H1 (cell line): ENCODE measurements around the gene EIF4A3. TPM values are rescaled to one million over a fixed set of nuclear protein-coding genes. Genes with fewer than 3 reads are reported as not detected.

Experiments
- CTCF ChIA-PET: fragments of 300-600 bp; sonication (Branson Sonifier 250); formaldehyde crosslinking; loops from one replicate; lab custom pipeline; 2021; ENCODE audit not compliant: partially characterized antibody; lab: Charles Lee
- POLR2A ChIA-PET: fragments of 300-600 bp; sonication (Branson Sonifier 250); formaldehyde crosslinking; loops from one replicate; lab custom pipeline; 2021; ENCODE audit warnings: inconsistent platforms; ENCODE audit not compliant: partially characterized antibody; lab: Charles Lee
- DNase-seq, 2 experiments: peaks; one replicate each; pipeline versions ENCODE4 v3.0.0 to v3.0.0-alpha.2; 2010 to 2022; ENCODE audit warnings: low spot score in 2 of 2, low read depth in 1 of 2, mixed read lengths in 1 of 2
- FAIRE-seq: peaks from 2 replicates; lab custom pipeline; 2011; peaks lifted over from hg19 to GRCh38; lab: Jason Lieb, UNC
- H2AFZ ChIP-seq: 2 replicates; pipeline ENCODE4 v1.8.1; 2012; ENCODE audit warnings: low read length, inconsistent platforms
- H2AK5ac ChIP-seq: 2 replicates; pipeline ENCODE4 v1.6.1; 2013; ENCODE audit warnings: low read depth, low read length
- H2BK120ac ChIP-seq: replicated peaks from 2 replicates; pipeline ENCODE3; 2013; ENCODE audit warnings: low read depth, low read length, inconsistent platforms
- H2BK12ac ChIP-seq: 2 replicates; pipeline ENCODE4 v1.6.1; 2013; ENCODE audit warnings: low read depth, low read length
- H2BK15ac ChIP-seq: 2 replicates; pipeline ENCODE4 v1.6.1; 2013; ENCODE audit warnings: low read length
- H2BK20ac ChIP-seq: 2 replicates; pipeline ENCODE4 v1.6.1; 2013; ENCODE audit warnings: low read length
- H2BK5ac ChIP-seq: 2 replicates; pipeline ENCODE4 v1.6.1; 2013; ENCODE audit warnings: low read depth, low read length
- H3K14ac ChIP-seq: 2 replicates; pipeline ENCODE4 v1.6.1; 2013; ENCODE audit warnings: inconsistent platforms; ENCODE audit not compliant: insufficient read length
- H3K18ac ChIP-seq: 2 replicates; pipeline ENCODE4 v1.6.1; 2013; ENCODE audit warnings: low read length; ENCODE audit errors: extremely low read depth
- H3K23ac ChIP-seq: 2 replicates; pipeline ENCODE4 v1.6.1; 2013; ENCODE audit warnings: inconsistent platforms; ENCODE audit not compliant: insufficient read length
- H3K23me2 ChIP-seq: 2 replicates; pipeline ENCODE4 v1.6.1; 2013; ENCODE audit warnings: low read depth, low read length
- H3K27ac ChIP-seq: 2 replicates; pipeline ENCODE4 v1.6.1; 2011; ENCODE audit warnings: low read depth, low read length, inconsistent platforms
- H3K27me3 ChIP-seq, 4 experiments: replicated peaks in 1 of 4; 1 replicate in 1 of 4; 2 replicates in 3 of 4; pipeline versions ENCODE4 v1.6.1 to v1.8.1; 2011 to 2013; ENCODE audit warnings: low read length in 3 of 4, mild to moderate bottlenecking in 3 of 4, inconsistent platforms in 2 of 4, mixed read lengths in 2 of 4, moderate library complexity in 1 of 4; ENCODE audit not compliant: control insufficient read depth in 3 of 4, insufficient read depth in 3 of 4; ENCODE audit errors: extremely low read depth in 1 of 4
- H3K36me3 ChIP-seq, 4 experiments: 2 replicates each; pipeline versions ENCODE4 v1.6.1 to v1.8.1; 2011 to 2013; ENCODE audit warnings: mild to moderate bottlenecking in 4 of 4, low read length in 3 of 4, moderate library complexity in 2 of 4, control low read depth in 1 of 4, inconsistent platforms in 1 of 4; ENCODE audit not compliant: insufficient read depth in 4 of 4, control insufficient read depth in 2 of 4
- H3K4ac ChIP-seq: replicated peaks from 2 replicates; pipeline ENCODE3; 2013; ENCODE audit warnings: low read length, low read depth, mixed read lengths, inconsistent platforms; ENCODE audit not compliant: insufficient read length
- H3K4me1 ChIP-seq, 4 experiments: replicated peaks in 1 of 4; 1 replicate in 1 of 4; 2 replicates in 3 of 4; pipeline versions ENCODE4 v1.6.1 to v1.8.1; 2011 to 2013; ENCODE audit warnings: low read length in 3 of 4, inconsistent platforms in 2 of 4, mixed read lengths in 1 of 4; ENCODE audit not compliant: insufficient read depth in 4 of 4, control insufficient read depth in 3 of 4
- H3K4me2 ChIP-seq, 2 experiments: 2 replicates each; pipeline versions ENCODE4 v1.6.1 to v1.8.1; 2011 to 2013; ENCODE audit warnings: low read depth in 2 of 2, low read length in 2 of 2, control low read depth in 1 of 2, inconsistent platforms in 1 of 2, mild to moderate bottlenecking in 1 of 2; ENCODE audit not compliant: insufficient read depth in 1 of 2
- H3K4me3 ChIP-seq, 4 experiments: fragments of 200-600, 300-600 bp in 1 of 4; sonication (generic), shearing (Covaris generic), sonication (Bioruptor Twin) in 1 of 4; 2 replicates each; pipeline versions ENCODE4 v1.5.1 to v1.8.1; 2011 to 2016; ENCODE audit warnings: low read length in 4 of 4, low read depth in 3 of 4, control low read depth in 2 of 4, inconsistent platforms in 2 of 4, mild to moderate bottlenecking in 2 of 4, mixed read lengths in 1 of 4, moderate library complexity in 1 of 4; ENCODE audit not compliant: insufficient read depth in 2 of 4; ENCODE audit errors: extremely low read depth in 1 of 4
- H3K56ac ChIP-seq: replicated peaks from 2 replicates; pipeline ENCODE3; 2013; ENCODE audit warnings: low read depth, mild to moderate bottlenecking, mixed read lengths, low read length, inconsistent platforms; ENCODE audit not compliant: insufficient read length
- H3K79me1 ChIP-seq: 2 replicates; pipeline ENCODE4 v1.6.1; 2013; ENCODE audit warnings: low read depth, low read length, control low read depth
- H3K79me2 ChIP-seq, 2 experiments: 2 replicates each; pipeline versions ENCODE4 v1.6.1 to v1.8.1; 2012 to 2013; ENCODE audit warnings: low read length in 2 of 2, mild to moderate bottlenecking in 2 of 2, inconsistent platforms in 1 of 2; ENCODE audit not compliant: insufficient read depth in 2 of 2, control insufficient read depth in 1 of 2
- H3K9ac ChIP-seq, 4 experiments: replicated peaks in 1 of 4; 1 replicate in 1 of 4; 2 replicates in 3 of 4; pipeline versions ENCODE4 v1.6.1 to v1.8.1; 2011 to 2013; ENCODE audit warnings: low read depth in 3 of 4, low read length in 3 of 4, control low read depth in 2 of 4, mild to moderate bottlenecking in 2 of 4, moderate library complexity in 2 of 4, inconsistent platforms in 1 of 4; ENCODE audit errors: extremely low read depth in 1 of 4
- H3K9me3 ChIP-seq, 2 experiments: 2 replicates each; pipeline versions ENCODE4 v1.6.1 to v1.8.1; 2012 to 2013; ENCODE audit warnings: mild to moderate bottlenecking in 2 of 2, moderate library complexity in 2 of 2, control low read depth in 1 of 2, inconsistent platforms in 1 of 2, low read depth in 1 of 2, low read length in 1 of 2, mixed read lengths in 1 of 2; ENCODE audit not compliant: insufficient read depth in 2 of 2
- H4K20me1 ChIP-seq, 2 experiments: replicated peaks in 1 of 2; 2 replicates each; pipeline versions ENCODE3 to v1.8.1; 2011 to 2013; ENCODE audit warnings: inconsistent platforms in 2 of 2, low read length in 2 of 2, mild to moderate bottlenecking in 1 of 2; ENCODE audit not compliant: insufficient read depth in 2 of 2, control insufficient read depth in 1 of 2
- H4K5ac ChIP-seq: 2 replicates; pipeline ENCODE4 v1.6.1; 2013; ENCODE audit warnings: low read length, low read depth, mixed read lengths, inconsistent platforms; ENCODE audit not compliant: insufficient read length
- H4K8ac ChIP-seq: 2 replicates; pipeline ENCODE4 v1.8.0; 2013; ENCODE audit warnings: mild to moderate bottlenecking, moderate library complexity, low read length, inconsistent platforms; ENCODE audit not compliant: insufficient read depth; ENCODE audit errors: extremely low read depth
- H4K91ac ChIP-seq: replicated peaks from 2 replicates; pipeline ENCODE3; 2013; ENCODE audit warnings: low read length, mixed read lengths, inconsistent platforms; ENCODE audit not compliant: insufficient read length
- ATF3 ChIP-seq: IDR thresholded peaks from 2 replicates; pipeline ENCODE4 v1.6.1; 2011; ENCODE audit warnings: low read depth, mild to moderate bottlenecking, low read length; ENCODE audit not compliant: insufficient read depth
- BACH1 ChIP-seq: IDR thresholded peaks from 2 replicates; pipeline ENCODE4 v1.6.1; 2012; ENCODE audit warnings: low read length, improper control_type of control experiment
- BRCA1 ChIP-seq: IDR thresholded peaks from 2 replicates; pipeline ENCODE4 v1.6.1; 2012; ENCODE audit warnings: low read depth, low read length, improper control_type of control experiment
- CBX8 ChIP-seq: fragments of 300-800, 300-1000 bp; sonication (generic); IDR thresholded peaks from 2 replicates; pipeline ENCODE4 v1.7.1; 2016; ENCODE audit warnings: low read depth, low read length, borderline replicate concordance
- EGR1 ChIP-seq: IDR thresholded peaks from 2 replicates; pipeline ENCODE4 v1.6.1; 2011; ENCODE audit warnings: low read depth, low read length, borderline replicate concordance
- HDAC6 ChIP-seq: IDR thresholded peaks from one replicate; pipeline ENCODE4 v1.7.1; 2012; ENCODE audit warnings: low read depth, mild to moderate bottlenecking, inconsistent platforms, low read length, moderate library complexity
- SIX5 ChIP-seq: IDR thresholded peaks from 2 replicates; pipeline ENCODE4 v1.6.1; 2011; ENCODE audit warnings: mild to moderate bottlenecking, low read depth, low read length
- SP4 ChIP-seq: IDR thresholded peaks from 2 replicates; pipeline ENCODE4 v1.6.1; 2012; ENCODE audit warnings: low read length, inconsistent platforms
- TAF1 ChIP-seq: IDR thresholded peaks from 2 replicates; pipeline ENCODE4 v1.6.1; 2011; ENCODE audit warnings: mild to moderate bottlenecking, low read depth, low read length
- TEAD4 ChIP-seq: IDR thresholded peaks from 2 replicates; pipeline ENCODE4 v1.6.1; 2012; ENCODE audit warnings: low read depth, low read length, inconsistent platforms, mixed read lengths
- WGBS, 2 experiments: shearing (Covaris generic) in 1 of 2; methylation state at CpG; one replicate each; pipeline versions ENCODE4 v1.1.6 to v1.1.7; 2013 to 2015; ENCODE audit warnings: low lambda C conversion rate in 2 of 2, mixed read lengths in 2 of 2, inconsistent platforms in 1 of 2, low coverage in 1 of 2, missing lambda C conversion rate in 1 of 2; ENCODE audit not compliant: insufficient replicate concordance in 2 of 2, insufficient coverage in 1 of 2, insufficient read length in 1 of 2; ENCODE audit errors: extremely low coverage in 1 of 2, missing lambda C conversion rate in 1 of 2; 5-methylcytosine and 5-hydroxymethylcytosine counted together
- polyA plus RNA-seq, 7 experiments: library from polyadenylated mRNA; depleted of rRNA in 3 of 7; stranded (reverse) in 5 of 7; unstranded in 2 of 7; fragments of >200 nt in 5 of 7; fragments of 200-250 nt in 2 of 7; gene quantifications; 1 replicate in 5 of 7; 2 replicates in 1 of 7; 4 replicates in 1 of 7; pipeline versions ENCODE4 v1.2.1 to v1.2.3, GENCODE V29; 2011 to 2013; ENCODE audit warnings: missing spikeins in 2 of 7, mixed read lengths in 2 of 7
- total RNA-seq: library from RNA; stranded (reverse); fragmentation: NEBNext Ultra II Directional; extraction: Animal tissue kit (Norgen Biotek cat#: 25700); gene quantifications from 2 replicates; pipeline ENCODE4 v1.2.1, GENCODE V29; 2021

Gene EIF4A3
- total and polyA plus RNA-seq, 2 of the 8 experiments (the other 6 are each of a cell fraction or from before 2014, with no cell fraction given), result 142 to 146 TPM

- Histone ChIP-seq H4K20me1 (peaks cover 0 to 4% of the 10 kb centered on the region in 2 experiments), H3K18ac (no peak overlapping the region), H2BK12ac (no peak overlapping the region), H3K4me1 (peaks cover 3 to 12% (median 7%) of the 10 kb centered on the region in 4 experiments), H3K36me3 (peaks cover 10 to 15% (median 11%) of the 10 kb centered on the region in 4 experiments; a peak in 7 of 8 replicates), H3K56ac (no peak overlapping the region), H3K27ac (no peak overlapping the region), H3K14ac (no peak overlapping the region), H2BK120ac (no peak overlapping the region), H4K8ac (no peak overlapping the region), H2AFZ (no peak overlapping the region), H3K9ac (no peak overlapping the region), H2BK15ac (no peak overlapping the region), H2BK20ac (no peak overlapping the region), H3K4me3 (no peak overlapping the region), H4K91ac (no peak overlapping the region), H3K27me3 (no peaks in the 10 kb centered on the region), H3K4me2 (no peak overlapping the region), H3K79me1 (no peaks in the 10 kb centered on the region; the same call in 1 of the 2 replicates), H3K23ac (no peak overlapping the region), H3K9me3 (no peaks in the 10 kb centered on the region), H3K23me2 (no peaks in the 10 kb centered on the region; the same call in 1 of the 2 replicates), H2BK5ac (no peak overlapping the region), H2AK5ac (no peak overlapping the region), H4K5ac (no peak overlapping the region), H3K4ac (no peak overlapping the region), H3K79me2 (no peaks in the 10 kb centered on the region)
- 63% methylated on average over 4 of the region's 4 CpGs; no CpG with 5 or more reads in 1 of the 2 experiments for WGBS, 2 experiments
- ChIA-PET POLR2A (interaction anchor here (1.0 to 10.0 kb wide), 8 partner anchors 10 to 52 kb away, joined by 3 to 103 read pairs (median 6); partner anchors contain the start of gene GAA), CTCF (interaction anchor here (0.9 to 3.0 kb wide), 8 partner anchors 12 to 67 kb away, joined by 3 to 13 read pairs (median 4); partner anchors contain the start of gene GAA)
- no peak for FAIRE-seq
- DNase-seq, result no peak
- no peak for TF ChIP-seq TAF1
- TF ChIP-seq BRCA1, result no peak
- no peak for TF ChIP-seq CBX8
- TF ChIP-seq TEAD4, result no peak
- no peak for TF ChIP-seq HDAC6
- TF ChIP-seq BACH1, result no peak
- TF ChIP-seq SIX5, result no peak
- TF ChIP-seq EGR1, result no peak
- no peak for TF ChIP-seq ATF3
- no peak for TF ChIP-seq SP4
Observed at GRCh38 chr17:80129006-80129565, 17.8 kb downstream of the EIF4A3 start.
